Fibroblast of the aortic adventitia (primary cell): ENCODE results near the gene PLP2. TPM values are rescaled to one million over a fixed set of nuclear protein-coding genes. Genes with fewer than 3 reads are reported as not detected.

ENCODE experiments used
- DNase-seq: peaks from one replicate; pipeline ENCODE4 v3.0.0-alpha.2; 2010; ENCODE audit warnings: low read depth
- H3K4me3 ChIP-seq: 2 replicates; pipeline ENCODE4 v1.5.1; 2011; ENCODE audit warnings: low read depth, mild to moderate bottlenecking, control low read depth, low read length, moderate library complexity
- total RNA-seq: library from RNA; depleted of rRNA; stranded (reverse); fragments of >200 nt; gene quantifications from 2 replicates; pipeline ENCODE4 v1.2.3, GENCODE V29; 2012; ENCODE audit warnings: low replicate concordance
- TF ChIP-seq, protein P1 (sequence below): IDR thresholded peaks from 2 replicates; pipeline ENCODE4 v1.5.1; 2011; ENCODE audit warnings: mild to moderate bottlenecking, low read length, control low read depth, inconsistent platforms; ENCODE audit not compliant: insufficient read depth

Gene PLP2
- total RNA-seq, 1 donor: 93.2 TPM

GRCh38 chrX:49204017-49204416, 32.3 kb downstream of the PLP2 start:
- TF ChIP-seq, protein P1, sequence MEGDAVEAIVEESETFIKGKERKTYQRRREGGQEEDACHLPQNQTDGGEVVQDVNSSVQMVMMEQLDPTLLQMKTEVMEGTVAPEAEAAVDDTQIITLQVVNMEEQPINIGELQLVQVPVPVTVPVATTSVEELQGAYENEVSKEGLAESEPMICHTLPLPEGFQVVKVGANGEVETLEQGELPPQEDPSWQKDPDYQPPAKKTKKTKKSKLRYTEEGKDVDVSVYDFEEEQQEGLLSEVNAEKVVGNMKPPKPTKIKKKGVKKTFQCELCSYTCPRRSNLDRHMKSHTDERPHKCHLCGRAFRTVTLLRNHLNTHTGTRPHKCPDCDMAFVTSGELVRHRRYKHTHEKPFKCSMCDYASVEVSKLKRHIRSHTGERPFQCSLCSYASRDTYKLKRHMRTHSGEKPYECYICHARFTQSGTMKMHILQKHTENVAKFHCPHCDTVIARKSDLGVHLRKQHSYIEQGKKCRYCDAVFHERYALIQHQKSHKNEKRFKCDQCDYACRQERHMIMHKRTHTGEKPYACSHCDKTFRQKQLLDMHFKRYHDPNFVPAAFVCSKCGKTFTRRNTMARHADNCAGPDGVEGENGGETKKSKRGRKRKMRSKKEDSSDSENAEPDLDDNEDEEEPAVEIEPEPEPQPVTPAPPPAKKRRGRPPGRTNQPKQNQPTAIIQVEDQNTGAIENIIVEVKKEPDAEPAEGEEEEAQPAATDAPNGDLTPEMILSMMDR: no peak
- no peak overlapping the region for H3K4me3 ChIP-seq
- DNase-seq: no peak

GRCh38 chrX:49204709-49205108, 33.0 kb downstream of the PLP2 start:
- no peak overlapping the region for H3K4me3 ChIP-seq
- DNase-seq: no peak
- TF ChIP-seq, protein P1: no peak

GRCh38 chrX:49205443-49205842, 33.7 kb downstream of the PLP2 start:
- DNase-seq: no peak
- no peak overlapping the region for H3K4me3 ChIP-seq
- TF ChIP-seq, protein P1: no peak

DNA sequence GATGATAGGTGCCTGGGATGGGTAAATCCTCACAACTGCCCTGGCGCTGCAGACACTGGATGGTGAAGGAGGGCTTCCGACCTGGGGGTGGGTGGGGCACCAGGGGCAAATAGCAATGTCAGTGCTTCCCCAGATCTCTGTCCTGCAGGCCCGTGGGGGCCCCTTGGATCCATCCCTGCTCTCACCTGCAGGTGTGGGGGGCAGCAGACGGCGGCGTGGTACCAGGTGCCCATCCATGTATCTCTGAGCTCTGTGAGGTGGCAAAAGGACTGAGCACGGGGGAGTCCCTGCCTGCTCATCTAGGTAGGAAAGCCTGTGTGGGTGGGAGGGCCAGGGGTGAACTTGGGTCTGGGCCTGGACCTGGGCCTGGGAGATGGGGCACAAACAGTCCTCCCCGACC, 34.8 kb downstream of the PLP2 start:
- no peak overlapping the region for H3K4me3 ChIP-seq
- TF ChIP-seq, protein P1: no peak
- DNase-seq: no peak

GRCh38 chrX:49208399-49208798, 36.7 kb downstream of the PLP2 start:
- H3K4me3 ChIP-seq: no peak overlapping the region
- DNase-seq: no peak
- TF ChIP-seq, protein P1: no peak

GRCh38 chrX:49209434-49210251, 37.9 kb downstream of the PLP2 start:
- no peak for DNase-seq
- TF ChIP-seq, protein P1: no peak
- H3K4me3 ChIP-seq: no peak overlapping the region

- no peak for DNase-seq
- TF ChIP-seq, protein P1: no peak
- H3K4me3 ChIP-seq: no peak overlapping the region
These were observed 38.7 kb downstream of the PLP2 start for GRCh38 chrX:49210406-49210805.
